Measurements from ENCODE around the gene NUFIP1.

- TF ChIP-seq CTCF (IDR thresholded peaks at IDR 0.05; ENCODE audit: low read depth, low read length) (no peak), POLR2A (IDR thresholded peaks at IDR 0.05; ENCODE audit: extremely low read depth, insufficient read length) (no peak), MYC (IDR thresholded peaks at IDR 0.05; ENCODE audit: low read depth, low read length) (no peak)
These were observed 50.4 kb downstream of the NUFIP1 start for GRCh38 chr13:44938854-44939253.
